IMR-90 (cell line): ENCODE data around the gene ADORA2A. TPM values are rescaled to one million over a fixed set of nuclear protein-coding genes. Genes with fewer than 3 reads are reported as not detected.

Experiments used
- ATAC-seq: fragments of 200-7000 bp; cut with Tn5 transposase; 2 replicates; pipeline ENCODE4 v1.9.1; 2020; ENCODE audit warnings: low read depth, mild to moderate bottlenecking, moderate library complexity
- BruUV-seq: library from RNA; stranded (reverse); fragments of 400-500 nt; replicated peaks from 2 replicates; lab custom pipeline; 2021; lab: Mats Ljungman, UMichigan
- CTCF ChIA-PET: fragments of 300-600 bp; formaldehyde crosslinking; extraction: SDS; loops from one replicate; lab custom pipeline; 2021; ENCODE audit warnings: antibody characterized with exemption; lab: Yijun Ruan, JAX
- POLR2A ChIA-PET: fragments of 300-600 bp; sonication (Branson Sonifier 250); formaldehyde crosslinking; loops from one replicate; lab custom pipeline; 2022; ENCODE audit warnings: antibody characterized with exemption; ENCODE audit not compliant: unreplicated experiment; lab: Charles Lee
- DNase-seq: peaks from one replicate; pipeline ENCODE4 v3.0.0; 2013
- H2AFZ ChIP-seq: replicated peaks from 2 replicates; pipeline ENCODE3; 2013; ENCODE audit warnings: low read length, mild to moderate bottlenecking; ENCODE audit not compliant: poor library complexity
- H2AK5ac ChIP-seq: 2 replicates; pipeline ENCODE4 v1.6.1; 2013; ENCODE audit warnings: low read depth, low read length, inconsistent platforms
- H2AK9ac ChIP-seq: replicated peaks from 2 replicates; pipeline ENCODE3; 2013; ENCODE audit warnings: mild to moderate bottlenecking, low read depth, low read length, moderate library complexity; ENCODE audit not compliant: poor library complexity
- H2BK120ac ChIP-seq: 2 replicates; pipeline ENCODE4 v1.6.1; 2013; ENCODE audit warnings: low read depth, low read length, inconsistent platforms
- H2BK15ac ChIP-seq: 3 replicates; pipeline ENCODE4 v1.6.1; 2013; ENCODE audit warnings: low read depth, low read length, inconsistent platforms
- H2BK20ac ChIP-seq: 2 replicates; pipeline ENCODE4 v1.6.1; 2013; ENCODE audit warnings: low read depth, mild to moderate bottlenecking, inconsistent platforms, low read length, moderate library complexity
- H2BK5ac ChIP-seq: 2 replicates; pipeline ENCODE4 v1.6.1; 2013; ENCODE audit warnings: mild to moderate bottlenecking, low read depth, low read length, inconsistent platforms; ENCODE audit not compliant: poor library complexity, severe bottlenecking
- H3K14ac ChIP-seq: replicated peaks from 2 replicates; pipeline ENCODE4 v1.6.1; 2013; ENCODE audit warnings: low read depth, low read length, inconsistent platforms
- H3K18ac ChIP-seq: 2 replicates; pipeline ENCODE4 v1.6.1; 2013; ENCODE audit warnings: low read depth, low read length, control low read depth
- H3K23ac ChIP-seq: 2 replicates; pipeline ENCODE4 v1.6.1; 2013; ENCODE audit warnings: low read depth, low read length, inconsistent platforms
- H3K27ac ChIP-seq: 2 replicates; pipeline ENCODE4 v1.5.1; 2013; ENCODE audit warnings: mild to moderate bottlenecking, control low read depth, low read length; ENCODE audit not compliant: insufficient read depth
- H3K27me3 ChIP-seq: 2 replicates; pipeline ENCODE4 v1.6.1; 2013; ENCODE audit warnings: low read length; ENCODE audit not compliant: control insufficient read depth, insufficient read depth
- H3K36me3 ChIP-seq: 2 replicates; pipeline ENCODE4 v1.6.1; 2013; ENCODE audit warnings: low read length, mixed read lengths; ENCODE audit not compliant: control insufficient read depth, insufficient read depth
- H3K4ac ChIP-seq: 2 replicates; pipeline ENCODE4 v1.6.1; 2013; ENCODE audit warnings: low read depth, low read length, inconsistent platforms
- H3K4me1 ChIP-seq: 2 replicates; pipeline ENCODE4 v1.6.1; 2013; ENCODE audit warnings: low read length, mixed read lengths; ENCODE audit not compliant: control insufficient read depth, insufficient read depth
- H3K4me2 ChIP-seq: 2 replicates; pipeline ENCODE4 v1.6.1; 2013; ENCODE audit warnings: low read depth, mild to moderate bottlenecking, control low read depth, low read length, moderate library complexity
- H3K4me3 ChIP-seq: 2 replicates; pipeline ENCODE4 v1.5.1; 2013; ENCODE audit warnings: low read depth, mild to moderate bottlenecking, control low read depth, low read length, moderate library complexity; ENCODE audit not compliant: insufficient read depth
- H3K56ac ChIP-seq: 2 replicates; pipeline ENCODE4 v1.6.1; 2013; ENCODE audit warnings: low read length, inconsistent platforms; ENCODE audit not compliant: insufficient read depth; ENCODE audit errors: extremely low read depth
- H3K79me1 ChIP-seq, 2 experiments: 2 replicates each; pipeline ENCODE4 v1.6.1; 2013; ENCODE audit warnings: low read length in 2 of 2, inconsistent platforms in 1 of 2, low read depth in 1 of 2
- H3K9ac ChIP-seq: 2 replicates; pipeline ENCODE4 v1.6.1; 2013; ENCODE audit warnings: low read depth, low read length, control low read depth
- H3K9me1 ChIP-seq: 2 replicates; pipeline ENCODE4 v1.6.1; 2013; ENCODE audit warnings: low read length, inconsistent platforms; ENCODE audit not compliant: insufficient read depth
- H3K9me3 ChIP-seq: 2 replicates; pipeline ENCODE4 v1.6.1; 2013; ENCODE audit warnings: low read length; ENCODE audit not compliant: control insufficient read depth, insufficient read depth
- H4K20me1 ChIP-seq: 2 replicates; pipeline ENCODE4 v1.6.1; 2013; ENCODE audit warnings: low read length, inconsistent platforms; ENCODE audit not compliant: insufficient read depth
- H4K5ac ChIP-seq: 2 replicates; pipeline ENCODE4 v1.6.1; 2013; ENCODE audit warnings: mild to moderate bottlenecking, low read depth, low read length, control low read depth
- H4K8ac ChIP-seq, 2 experiments: 2 replicates each; pipeline ENCODE4 v1.6.1; 2013; ENCODE audit warnings: low read depth in 2 of 2, low read length in 2 of 2, control low read depth in 1 of 2, inconsistent platforms in 1 of 2
- H4K91ac ChIP-seq: 2 replicates; pipeline ENCODE4 v1.6.1; 2013; ENCODE audit warnings: low read depth, low read length, inconsistent platforms; ENCODE audit not compliant: insufficient read depth
- BHLHE40 ChIP-seq: fragments of 150-350 bp; IDR thresholded peaks from 2 replicates; pipeline ENCODE4 v1.6.1; 2016; ENCODE audit warnings: mild to moderate bottlenecking, low read depth, low read length
- CEBPB ChIP-seq: IDR thresholded peaks from 2 replicates; pipeline ENCODE4 v1.6.1; 2012; ENCODE audit warnings: low read depth, low read length, improper control_type of control experiment
- CHD1 ChIP-seq: IDR thresholded peaks from 2 replicates; pipeline ENCODE4 v1.6.1; 2012; ENCODE audit warnings: low read depth, low read length, improper control_type of control experiment
- CTCF ChIP-seq: conservative IDR thresholded peaks from 2 replicates; pipeline ENCODE4 v1.5.1; 2012; ENCODE audit warnings: mild to moderate bottlenecking, low read depth, low read length, improper control_type of control experiment
- ELK1 ChIP-seq: fragments of 150-350 bp; IDR thresholded peaks from 2 replicates; pipeline ENCODE4 v1.6.1; 2016; ENCODE audit warnings: low read depth, mild to moderate bottlenecking, low read length, moderate library complexity, borderline replicate concordance
- MAZ ChIP-seq: IDR thresholded peaks from 2 replicates; pipeline ENCODE4 v1.6.1; 2012; ENCODE audit warnings: low read depth, mild to moderate bottlenecking, low read length, improper control_type of control experiment, moderate library complexity, borderline replicate concordance
- MXI1 ChIP-seq: IDR thresholded peaks from 2 replicates; pipeline ENCODE4 v1.6.1; 2012; ENCODE audit warnings: low read depth, mild to moderate bottlenecking, low read length, moderate library complexity, borderline replicate concordance
- RAD21 ChIP-seq: IDR thresholded peaks from 2 replicates; pipeline ENCODE4 v1.6.1; 2012; ENCODE audit warnings: low read length, improper control_type of control experiment
- RCOR1 ChIP-seq: IDR thresholded peaks from 2 replicates; pipeline ENCODE4 v1.6.1; 2012; ENCODE audit warnings: mild to moderate bottlenecking, low read length, improper control_type of control experiment; ENCODE audit not compliant: insufficient replicate concordance
- SMC3 ChIP-seq: fragments of 150-350 bp; IDR thresholded peaks from 2 replicates; pipeline ENCODE4 v1.6.1; 2016; ENCODE audit warnings: low read depth, mild to moderate bottlenecking, antibody characterized with exemption, low read length, moderate library complexity
- USF2 ChIP-seq: fragments of 150-350 bp; IDR thresholded peaks from 2 replicates; pipeline ENCODE4 v1.6.1; 2017; ENCODE audit warnings: mild to moderate bottlenecking, antibody characterized with exemption, low read length, low read depth
- WGBS, 2 experiments: methylation state at CpG; one replicate each; pipeline versions ENCODE4 v1.1.5 to v1.1.7; 2013; ENCODE audit warnings: missing lambda C conversion rate in 2 of 2; ENCODE audit not compliant: insufficient read length in 1 of 2; ENCODE audit errors: extremely low coverage in 2 of 2; 5-methylcytosine and 5-hydroxymethylcytosine counted together
- dilution Hi-C: fragments of 300-500 bp; cut with HindIII; formaldehyde crosslinking; loops from one replicate; pipeline ENCODE4 v1.14.3; 2018; ENCODE audit warnings: low sequenced_read_pairs; ENCODE audit not compliant: unreplicated experiment
- in situ Hi-C: fragments of 300-500 bp; cut with MboI; formaldehyde crosslinking; loops from 3 replicates; pipeline ENCODE4 v1.14.3; 2019; ENCODE audit warnings: low sequenced_read_pairs, inconsistent platforms, mixed read lengths
- intact Hi-C: fragments of 100-400 bp; cut with micrococcal nuclease; formaldehyde crosslinking; loops from 2 replicates; pipeline ENCODE4 v1.10.0; 2022
- polyA plus RNA-seq, 3 experiments: library from polyadenylated mRNA; depleted of rRNA; stranded (reverse); fragments of >200 nt; gene quantifications; 2 replicates each; pipeline ENCODE4 v1.2.3, GENCODE V29; 2012; ENCODE audit warnings: low replicate concordance in 1 of 3
- total RNA-seq: library from RNA; depleted of rRNA; stranded (reverse); fragments of >200 nt; gene quantifications from 2 replicates; pipeline ENCODE4 v1.2.3, GENCODE V29; 2012

ADORA2A gene
- total and polyA plus RNA-seq, 2 of the 4 experiments (the other 2 are of a cell fraction) = 0.36 to 1.1 TPM

GRCh38 chr22:24384131-24384530, 43.3 kb upstream of the ADORA2A start:
- Histone ChIP-seq H3K56ac (no peak overlapping the region), H3K9ac (no peak overlapping the region), H3K4me3 (no peak overlapping the region), H3K27ac (no peak overlapping the region), H3K14ac (no peak overlapping the region), H2BK5ac (no peak overlapping the region), H2BK15ac (no peak overlapping the region), H3K4ac (no peak overlapping the region), H3K9me1 (0 out of 2 replicates have a peak, but pooled peaks cover 2% of the 10 kb centered on the region), H3K9me3 (no peaks in the 10 kb centered on the region), H3K79me1 (peaks cover 5 to 17% of the 10 kb centered on the region in 2 experiments; a peak in 3 of 4 replicates), H3K4me2 (no peak overlapping the region), H2AFZ (no peak overlapping the region), H4K91ac (no peak overlapping the region), H2AK5ac (no peak overlapping the region), H2AK9ac (no peak overlapping the region), H2BK20ac (no peak overlapping the region), H2BK120ac (no peak overlapping the region), H3K27me3 (no peaks in the 10 kb centered on the region), H4K5ac (no peak overlapping the region), H3K4me1 (no peaks in the 10 kb centered on the region), H4K20me1 (no peaks in the 10 kb centered on the region), H4K8ac (no peak overlapping the region), H3K23ac (no peak overlapping the region), H3K36me3 (peaks cover 6% of the 10 kb centered on the region), H3K18ac (no peak overlapping the region)
- dilution Hi-C loops (no loop called here), intact Hi-C loops (no loop called here), in situ Hi-C loops (no loop called here)
- BruUV-seq = no TSS peak
- CTCF ChIA-PET = no interaction called here
- no peak for TF ChIP-seq MXI1
- TF ChIP-seq SMC3 = no peak
- no peak for TF ChIP-seq CTCF
- no peak for TF ChIP-seq RCOR1
- TF ChIP-seq BHLHE40 = no peak
- no peak for TF ChIP-seq CHD1
- no peak for TF ChIP-seq CEBPB
- TF ChIP-seq ELK1 = no peak
- no peak for TF ChIP-seq RAD21
- TF ChIP-seq MAZ = no peak
- no peak for TF ChIP-seq USF2
- POLR2A ChIA-PET = no interaction called here
- ATAC-seq (no peak), DNase-seq (no peak)
- no CpG with 5 or more reads among the region's 1 CpG for WGBS, 2 experiments
